HepG2 (cell line): ENCODE data around the gene FBXO44. TPM values are rescaled to one million over a fixed set of nuclear protein-coding genes. Genes with fewer than 3 reads are reported as not detected.

Source experiments
- ATAC-seq: fragments of 200-7000 bp; cut with Tn5 transposase; 3 replicates; pipeline ENCODE4 v1.9.1; 2020; ENCODE audit warnings: mild to moderate bottlenecking, moderate library complexity
- BruUV-seq: library from RNA; stranded (reverse); fragments of 400-500 nt; replicated peaks from 2 replicates; lab custom pipeline; 2021; lab: Mats Ljungman, UMichigan
- CTCF ChIA-PET: fragments of 300-600 bp; formaldehyde crosslinking; extraction: SDS; loops from one replicate; lab custom pipeline; 2021; ENCODE audit warnings: low total read pairs, inconsistent platforms, low intra/inter-chr PET ratio; lab: Yijun Ruan, JAX
- POLR2A ChIA-PET: fragments of 350-600 bp; sonication (Branson Sonifier 250); formaldehyde crosslinking; loops from one replicate; lab custom pipeline; 2020; ENCODE audit warnings: antibody characterized with exemption, inconsistent platforms; lab: Yijun Ruan, JAX
- DNase-seq: peaks from one replicate; pipeline ENCODE4 v3.0.0-alpha.2; 2015; ENCODE audit warnings: low spot score
- FAIRE-seq: peaks from 3 replicates; lab custom pipeline; 2011; peaks lifted over from hg19 to GRCh38; lab: Jason Lieb, UNC
- H2AFZ ChIP-seq: one replicate; pipeline ENCODE4 v1.6.1; 2011; ENCODE audit warnings: low read length, inconsistent platforms
- H3K27ac ChIP-seq: fragments of 300-600 bp; 3 replicates; pipeline ENCODE4 v1.8.0; 2011; ENCODE audit warnings: mixed run types, mild to moderate bottlenecking, mixed read lengths, low read length, inconsistent platforms; ENCODE audit not compliant: insufficient read depth; ENCODE audit errors: extremely low read length
- H3K27me3 ChIP-seq, 2 experiments: fragments of 200-600 bp in 1 of 2; 2 replicates in 1 of 2; 3 replicates in 1 of 2; pipeline versions ENCODE4 v1.6.0 to v1.8.0; 2011; ENCODE audit warnings: low read length in 2 of 2, mild to moderate bottlenecking in 2 of 2, moderate library complexity in 2 of 2, inconsistent platforms in 1 of 2; ENCODE audit not compliant: insufficient read depth in 2 of 2, control insufficient read depth in 1 of 2
- H3K36me3 ChIP-seq, 2 experiments: fragments of 200-600 bp in 1 of 2; replicated peaks in 1 of 2; 2 replicates in 1 of 2; 3 replicates in 1 of 2; pipeline versions ENCODE4 v1.5.1 to v1.8.0; 2011; ENCODE audit warnings: low read length in 2 of 2, inconsistent platforms in 1 of 2; ENCODE audit not compliant: insufficient read depth in 2 of 2, control insufficient read depth in 1 of 2
- H3K4me1 ChIP-seq: 2 replicates; pipeline ENCODE4 v1.5.1; 2012; ENCODE audit warnings: low read length, inconsistent platforms; ENCODE audit not compliant: insufficient read depth
- H3K4me2 ChIP-seq: 2 replicates; pipeline ENCODE4 v1.6.0; 2011; ENCODE audit warnings: low read depth, low read length, inconsistent platforms
- H3K4me3 ChIP-seq, 3 experiments: fragments of 200-600 bp in 1 of 3; sonication (generic), shearing (Covaris generic) in 1 of 3; replicated peaks in 1 of 3; 2 replicates each; pipeline ENCODE4 v1.5.1; 2011 to 2016; ENCODE audit warnings: low read length in 3 of 3, inconsistent platforms in 2 of 3, low read depth in 2 of 3, mild to moderate bottlenecking in 2 of 3, control low read depth in 1 of 3, mixed read lengths in 1 of 3; ENCODE audit not compliant: insufficient read depth in 1 of 3
- H3K79me2 ChIP-seq: one replicate; pipeline ENCODE4 v1.6.1; 2011; ENCODE audit warnings: low read length, inconsistent platforms; ENCODE audit not compliant: insufficient read depth
- H3K9ac ChIP-seq: 2 replicates; pipeline ENCODE4 v1.6.0; 2011; ENCODE audit warnings: mild to moderate bottlenecking, low read depth, low read length, inconsistent platforms; ENCODE audit not compliant: insufficient read depth
- H3K9me3 ChIP-seq: 2 replicates; pipeline ENCODE4 v1.5.1; 2012; ENCODE audit warnings: mild to moderate bottlenecking, low read length
- H4K20me1 ChIP-seq: 2 replicates; pipeline ENCODE4 v1.6.0; 2011; ENCODE audit warnings: inconsistent platforms, mild to moderate bottlenecking, low read length, moderate library complexity; ENCODE audit not compliant: insufficient read depth
- EP300 ChIP-seq, 3 experiments: sonication (generic) in 1 of 3; formaldehyde crosslinking in 1 of 3; IDR thresholded peaks; 2 replicates each; pipeline versions ENCODE4 v1.5.1 to v1.6.1; 2011 to 2020; ENCODE audit warnings: low read depth in 2 of 3, low read length in 2 of 3, borderline replicate concordance in 1 of 3, improper control_type of control experiment in 1 of 3, mild to moderate bottlenecking in 1 of 3, missing genetic modification reagents in 1 of 3, moderate library complexity in 1 of 3
- MBD4 ChIP-seq: IDR thresholded peaks from 2 replicates; pipeline ENCODE4 v1.6.1; 2012; ENCODE audit warnings: low read length, inconsistent platforms, borderline replicate concordance
- ZFP41 ChIP-seq: sonication (generic); formaldehyde crosslinking; IDR thresholded peaks from 2 replicates; pipeline ENCODE4 v1.4.0; 2020; ENCODE audit warnings: mild to moderate bottlenecking, missing genetic modification reagents, borderline replicate concordance
- ZNF34 ChIP-seq: sonication (generic); formaldehyde crosslinking; IDR thresholded peaks from 2 replicates; pipeline ENCODE4 v1.4.0; 2020; ENCODE audit warnings: mild to moderate bottlenecking, missing genetic modification reagents, borderline replicate concordance
- ZNF512B ChIP-seq: sonication (generic); formaldehyde crosslinking; IDR thresholded peaks from 2 replicates; pipeline ENCODE4 v1.5.1; 2020; ENCODE audit warnings: missing genetic modification reagents, mild to moderate bottlenecking, borderline replicate concordance
- ZNF556 ChIP-seq: sonication (generic); formaldehyde crosslinking; IDR thresholded peaks from 2 replicates; pipeline ENCODE4 v1.4.0; 2020; ENCODE audit warnings: mild to moderate bottlenecking, missing genetic modification reagents, borderline replicate concordance
- ZNF724P ChIP-seq: sonication (generic); formaldehyde crosslinking; IDR thresholded peaks from 2 replicates; pipeline ENCODE4 v1.8.0; 2022; ENCODE audit warnings: missing genetic modification reagents, borderline replicate concordance
- ZNF772 ChIP-seq: sonication (generic); formaldehyde crosslinking; IDR thresholded peaks from 2 replicates; pipeline ENCODE4 v1.5.0; 2020; ENCODE audit warnings: mild to moderate bottlenecking, missing genetic modification reagents
- WGBS: methylation state at CpG from one replicate; pipeline ENCODE4 v1.1.6; 2017; ENCODE audit warnings: low lambda C conversion rate; 5-methylcytosine and 5-hydroxymethylcytosine counted together
- in situ Hi-C: cut with HindIII; loops from 2 replicates; pipeline ENCODE4 v1.10.0; 2017; ENCODE audit warnings: low pct_unique_long_range_greater_than_20kb; ENCODE audit not compliant: extremely low pct_ligation_motif_present
- intact Hi-C: fragments of 100-400 bp; cut with micrococcal nuclease; formaldehyde crosslinking; loops from one replicate; pipeline ENCODE4 v1.10.0; 2022; ENCODE audit not compliant: unreplicated experiment
- polyA plus RNA-seq, 8 experiments: library from polyadenylated mRNA; depleted of rRNA in 3 of 8; stranded (reverse) in 7 of 8; unstranded in 1 of 8; fragments of >200 nt; fragmentation: Illumina TruSeq in 4 of 8; extraction: Trizol in 4 of 8; gene quantifications; 2 replicates each; pipeline versions ENCODE4 v1.2.1 to v1.2.3, GENCODE V29; 2011 to 2016; ENCODE audit warnings: low read depth in 4 of 8, missing spikeins in 1 of 8, mixed read lengths in 1 of 8; ENCODE audit not compliant: insufficient read depth in 1 of 8
- total RNA-seq, 5 experiments: library from RNA; depleted of rRNA; stranded (reverse); fragments of >200 nt; fragmentation: Illumina TruSeq; extraction: Trizol; gene quantifications; 2 replicates each; pipeline ENCODE4 v1.2.3, GENCODE V29; 2016; ENCODE audit warnings: low read depth in 1 of 5

The FBXO44 gene
- total and polyA plus RNA-seq, 2 of the 13 experiments (the other 11 are each of a cell fraction or from before 2014, with no cell fraction given), result 22.4 to 27.9 TPM

GRCh38 chr1:11711490-11711889, 56.8 kb downstream of the FBXO44 start:
- DNase-seq (no peak), ATAC-seq (no peak), FAIRE-seq (no peak)
- Histone ChIP-seq H3K4me1 (peaks cover 13% of the 10 kb centered on the region), H4K20me1 (no peaks in the 10 kb centered on the region), H3K4me2 (no peak overlapping the region), H3K27ac (no peak overlapping the region), H3K27me3 (peaks cover 2 to 48% of the 10 kb centered on the region in 2 experiments; a peak in 4 of 5 replicates), H2AFZ (no peak overlapping the region), H3K4me3 (no peak overlapping the region), H3K36me3 (no peaks in the 10 kb centered on the region), H3K9ac (no peak overlapping the region), H3K9me3 (no peaks in the 10 kb centered on the region), H3K79me2 (no peaks in the 10 kb centered on the region)
- ChIA-PET CTCF (no interaction called here), POLR2A (no interaction called here)
- 54% methylated on average over 5 of the region's 5 CpGs for WGBS
- BruUV-seq, result no TSS peak
- in situ Hi-C loops, result loop anchor here (10.0 kb wide), 1 partner anchor 237 kb away; the partner anchor contains the start of gene DISP3
- intact Hi-C loops, result no loop called here
- TF ChIP-seq MBD4 (no peak), ZNF34 (no peak), ZFP41 (CRISPR knock-in tag) (no peak), ZNF556 (CRISPR knock-in tag) (no peak), EP300 (IDR thresholded peaks at IDR 0.05; ENCODE audit: low read depth in 2 of 2, low read length in 2 of 2) (no peak), EP300 (CRISPR knock-in tag; IDR thresholded peaks at IDR 0.05; ENCODE audit: borderline replicate concordance) (no peak), ZNF724P (CRISPR knock-in tag) (no peak), ZNF512B (CRISPR knock-in tag) (no peak), ZNF772 (CRISPR knock-in tag) (no peak)
